GM18502 (cell line): ENCODE data around the gene EDRF1.

ENCODE experiments used
- ATAC-seq: cut with Tn5 transposase; IDR thresholded peaks from one replicate; pipeline ENCODE4 v1.9.1; 2021; ENCODE audit warnings: mild to moderate bottlenecking; ENCODE audit not compliant: unreplicated experiment, poor library complexity

Gene EDRF1

GRCh38 chr10:125756853-125757487, 37.5 kb downstream of the EDRF1 start:
- no peak for ATAC-seq

GRCh38 chr10:125757742-125758141, 38.2 kb downstream of the EDRF1 start:
- ATAC-seq: no peak

GRCh38 chr10:125761961-125762360, 42.5 kb downstream of the EDRF1 start:
- no peak for ATAC-seq

GRCh38 chr10:125762692-125763648, 43.5 kb downstream of the EDRF1 start:
- no peak for ATAC-seq

GRCh38 chr10:125765835-125766234, 46.3 kb downstream of the EDRF1 start:
- ATAC-seq: no peak

GRCh38 chr10:125766511-125766910, 47.0 kb downstream of the EDRF1 start:
- no peak for ATAC-seq

- ATAC-seq: no peak
Observed at GRCh38 chr10:125768219-125768855, 48.8 kb downstream of the EDRF1 start.

GRCh38 chr10:125769175-125769574, 49.7 kb downstream of the EDRF1 start:
- no peak for ATAC-seq

GRCh38 chr10:125770844-125771243, 51.3 kb downstream of the EDRF1 start:
- ATAC-seq: no peak

- ATAC-seq: no peak
Observed at GRCh38 chr10:125772112-125772863, 52.8 kb downstream of the EDRF1 start.

GRCh38 chr10:125772864-125773180, 53.3 kb downstream of the EDRF1 start:
- ATAC-seq: no peak

- no peak for ATAC-seq
Observed at GRCh38 chr10:125773687-125774543, 54.4 kb downstream of the EDRF1 start.

GRCh38 chr10:125774581-125775191, 55.2 kb downstream of the EDRF1 start:
- no peak for ATAC-seq

- no peak for ATAC-seq
Observed at GRCh38 chr10:125775491-125776106, 56.1 kb downstream of the EDRF1 start, which contains the start of gene MMP21. MMP21 (minus strand) TSS chr10:125775821; CDS start chr10:125775821, 0 bp downstream.

- ATAC-seq: no peak
Observed at GRCh38 chr10:125777806-125778205, 58.3 kb downstream of the EDRF1 start.

- no peak for ATAC-seq
Observed at GRCh38 chr10:125778556-125778955, 59.0 kb downstream of the EDRF1 start.

- no peak for ATAC-seq
Observed at GRCh38 chr10:125779403-125780327, 60.2 kb downstream of the EDRF1 start.

GRCh38 chr10:125781374-125781773, 61.9 kb downstream of the EDRF1 start:
- ATAC-seq: no peak
